ENCODE measurements around the gene FAM151B.
A peak's percentile ranks its signal among the peaks of the same experiment; 100 is the strongest.
"Not testable (repeated sequence)": the region's sequence is repeated elsewhere in the genome, so short reads cannot be mapped to it uniquely, and the experiment has no call there.

Gene FAM151B

GRCh38 chr5:80487829-80488721 is at the start of gene FAM151B:
TSS of gene FAM151B (plus strand) at chr5:80488100. CDS start at chr5:80488124, 24 bp downstream.
- peak; percentile 39 to 53 for DNase-seq (ENCODE audit: low read depth in 2 of 2)

GRCh38 chr5:80438739-80439138 is 49.2 kb upstream of the FAM151B start:
- no peak for DNase-seq (ENCODE audit: low read depth in 2 of 2)

- no peak for DNase-seq (ENCODE audit: low read depth in 2 of 2)
These were observed 48.7 kb upstream of the FAM151B start for GRCh38 chr5:80439213-80439612.

DNA sequence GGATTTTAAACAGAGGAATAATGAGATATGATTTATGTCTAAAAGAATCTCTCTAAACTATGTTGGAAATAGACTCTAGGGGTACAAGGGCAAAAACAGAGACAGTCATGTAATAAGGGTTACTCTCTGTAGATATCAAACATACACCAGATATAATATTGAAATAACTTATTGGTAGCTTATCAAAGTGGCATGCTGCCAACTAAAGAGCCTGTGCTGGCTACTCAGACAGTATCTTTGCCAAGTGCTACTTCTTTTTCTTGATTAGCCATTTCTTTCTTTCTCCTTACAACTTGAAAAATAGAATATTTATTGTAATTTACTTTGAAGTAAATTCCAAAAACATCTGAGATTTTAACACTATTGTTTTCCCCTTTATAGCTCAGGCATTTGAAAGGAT is 45.2 kb upstream of the FAM151B start:
- no peak for DNase-seq (ENCODE audit: low read depth in 2 of 2)

- no peak for DNase-seq (ENCODE audit: low read depth in 2 of 2)
These were observed 34.5 kb upstream of the FAM151B start for GRCh38 chr5:80453366-80453765.

DNA sequence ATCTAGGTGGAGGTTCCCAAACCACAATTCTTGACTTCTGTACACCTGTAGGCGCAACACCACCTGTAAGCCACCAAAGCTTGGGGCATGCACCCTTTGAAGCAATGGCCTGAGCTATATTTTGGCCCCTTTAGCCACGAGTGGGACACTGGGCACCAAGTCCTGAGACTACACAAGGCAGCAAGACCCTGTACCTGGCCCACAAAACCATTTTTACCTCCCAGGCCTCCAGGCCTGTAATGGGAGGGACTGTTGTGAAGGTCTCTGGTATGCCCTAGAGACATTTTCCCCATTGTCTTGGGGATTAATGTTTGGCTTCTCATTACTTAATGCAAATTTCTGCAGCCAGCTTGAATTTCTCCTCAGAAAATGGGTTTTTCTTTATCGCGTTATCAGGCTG is 24.6 kb upstream of the FAM151B start:
- DNase-seq (ENCODE audit: low read depth in 2 of 2), result no peak

DNA sequence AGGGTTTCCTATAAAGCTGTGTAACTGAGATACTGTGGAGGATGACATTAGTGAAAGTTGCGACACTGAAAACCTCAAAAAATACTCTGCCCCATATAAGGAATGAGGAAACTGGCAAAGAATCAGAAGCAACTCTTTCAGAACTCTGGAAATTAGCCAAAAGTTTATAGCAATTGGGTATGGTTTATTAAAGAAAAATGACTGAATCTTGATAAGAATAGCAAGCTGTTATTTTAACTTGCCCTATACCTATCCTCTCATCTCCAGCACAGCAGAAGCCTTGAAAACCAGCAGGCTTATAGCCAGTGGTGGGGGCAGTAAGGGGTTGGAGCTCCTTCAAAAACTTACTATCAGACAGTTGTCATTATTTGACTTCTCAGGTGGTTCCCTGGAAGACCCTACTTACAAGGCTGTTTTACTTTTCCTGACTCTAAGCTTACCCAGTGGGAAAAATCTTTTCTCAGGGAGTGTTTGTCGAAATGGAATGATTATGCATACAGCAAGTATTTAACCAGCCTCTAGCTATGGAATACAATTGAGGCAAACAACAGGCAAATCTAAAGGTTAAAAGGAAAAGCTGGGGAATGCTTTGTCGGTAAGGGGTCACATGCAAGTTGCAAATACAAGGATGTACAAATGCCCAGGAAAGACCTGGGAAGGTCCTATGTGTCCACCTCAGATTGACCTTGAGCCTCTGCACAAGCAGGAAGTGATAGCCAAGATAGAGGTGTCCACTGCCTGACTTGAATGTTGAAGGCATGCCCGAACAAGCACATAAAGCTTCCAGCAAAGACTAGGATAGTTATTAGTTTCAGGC is 21.0 kb upstream of the FAM151B start:
- DNase-seq (ENCODE audit: low read depth in 2 of 2), result no peak

DNA sequence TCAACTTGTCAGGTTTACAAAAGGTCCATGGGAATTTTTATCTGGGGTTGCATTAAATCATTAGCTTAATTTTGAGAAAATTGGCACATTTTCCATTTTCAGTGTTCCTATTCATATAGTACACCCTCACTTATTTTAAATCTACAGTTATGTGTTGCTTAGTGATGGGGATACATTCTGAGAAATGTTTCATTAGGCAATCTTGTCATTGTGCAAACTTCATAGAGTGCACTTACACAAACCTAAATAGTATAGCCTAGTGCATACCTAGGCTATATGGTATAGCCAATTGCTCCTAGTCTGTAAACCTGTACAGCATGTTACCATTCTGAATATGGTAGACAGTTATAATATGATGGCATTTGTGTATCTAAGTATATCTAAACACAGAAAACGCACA is 19.8 kb upstream of the FAM151B start:
- no peak for DNase-seq (ENCODE audit: low read depth in 2 of 2)

GRCh38 chr5:80470631-80471030 is 17.3 kb upstream of the FAM151B start:
- DNase-seq (ENCODE audit: low read depth in 2 of 2), result not testable (repeated sequence)

GRCh38 chr5:80474929-80475328 is 13.0 kb upstream of the FAM151B start:
- DNase-seq (ENCODE audit: low read depth in 2 of 2), result no peak

GRCh38 chr5:80479713-80480112 is 8.2 kb upstream of the FAM151B start:
- no peak for DNase-seq (ENCODE audit: low read depth in 2 of 2)

- no peak for DNase-seq (ENCODE audit: low read depth in 2 of 2)
These were observed 7.5 kb upstream of the FAM151B start for GRCh38 chr5:80480354-80480753.

DNA sequence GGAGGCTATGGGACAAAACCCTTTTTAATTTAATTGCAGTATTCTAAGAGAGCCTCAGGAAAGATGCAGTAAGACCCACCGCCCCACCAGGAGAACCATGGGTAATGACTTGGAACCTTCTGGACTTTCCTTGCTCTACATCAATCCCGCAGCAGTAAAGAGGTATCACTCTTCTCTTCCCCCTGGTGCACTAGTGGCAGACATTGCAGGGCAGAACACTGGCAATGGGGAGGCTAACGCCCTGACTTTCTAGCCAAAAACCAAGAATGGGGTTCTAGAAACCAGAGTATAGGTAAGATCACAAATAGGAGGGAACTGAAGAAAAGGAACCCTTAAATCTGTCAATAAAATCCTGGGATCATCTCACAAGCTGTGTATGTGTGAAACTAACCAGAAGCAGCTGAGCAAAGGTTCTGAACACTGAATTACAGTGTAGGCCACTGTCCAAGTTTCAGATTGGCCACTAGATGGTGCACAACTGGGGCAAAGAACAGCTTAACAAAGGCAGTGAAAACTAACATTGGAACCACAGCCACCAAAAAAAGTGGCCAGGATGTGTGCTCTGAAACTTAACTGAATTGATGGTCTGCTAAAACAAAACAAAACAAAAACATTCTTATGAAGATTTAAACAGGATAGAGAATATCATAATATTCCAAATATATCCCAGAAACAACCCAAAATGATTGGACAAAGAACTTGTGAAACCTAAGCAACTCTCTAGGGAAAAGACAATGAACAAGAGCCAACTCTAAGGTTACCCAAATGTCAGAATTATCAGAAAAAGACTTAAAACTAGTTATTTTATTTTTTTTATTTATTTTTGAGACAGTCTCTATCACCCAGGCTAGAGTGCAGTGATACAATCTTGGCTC is 6.6 kb upstream of the FAM151B start:
- DNase-seq (ENCODE audit: low read depth in 2 of 2), result no peak

GRCh38 chr5:80482578-80482977 is 5.3 kb upstream of the FAM151B start:
- no peak for DNase-seq (ENCODE audit: low read depth in 2 of 2)

DNA sequence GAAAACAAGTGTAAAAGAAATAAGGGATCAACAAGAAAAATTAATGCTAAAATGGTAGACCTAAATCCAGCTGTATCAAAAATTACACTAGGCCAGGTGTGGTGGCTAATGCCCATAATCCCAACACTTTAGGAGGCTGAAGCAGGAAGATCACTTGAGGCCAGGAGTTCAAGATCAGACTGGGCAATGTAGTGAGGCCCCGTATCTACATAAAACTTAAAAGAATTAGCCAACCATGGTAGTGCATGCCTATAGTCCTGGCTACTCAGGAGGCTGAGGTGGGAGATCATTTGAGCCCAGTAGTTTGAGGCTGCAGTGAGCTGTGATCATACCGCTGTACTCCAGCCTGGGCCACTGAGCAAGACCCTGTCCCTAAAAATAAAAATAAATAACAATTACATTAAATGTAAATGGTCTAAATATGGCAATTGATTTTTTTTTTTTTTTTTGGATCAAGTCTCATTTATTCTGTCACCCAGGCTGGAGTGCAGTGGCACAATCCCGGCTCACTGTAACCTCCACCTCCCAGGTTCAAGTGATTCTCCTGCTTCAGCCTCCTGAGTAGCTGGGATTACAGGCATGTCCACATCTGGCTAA is 4.2 kb upstream of the FAM151B start:
- DNase-seq (ENCODE audit: low read depth in 2 of 2), result no peak

DNA sequence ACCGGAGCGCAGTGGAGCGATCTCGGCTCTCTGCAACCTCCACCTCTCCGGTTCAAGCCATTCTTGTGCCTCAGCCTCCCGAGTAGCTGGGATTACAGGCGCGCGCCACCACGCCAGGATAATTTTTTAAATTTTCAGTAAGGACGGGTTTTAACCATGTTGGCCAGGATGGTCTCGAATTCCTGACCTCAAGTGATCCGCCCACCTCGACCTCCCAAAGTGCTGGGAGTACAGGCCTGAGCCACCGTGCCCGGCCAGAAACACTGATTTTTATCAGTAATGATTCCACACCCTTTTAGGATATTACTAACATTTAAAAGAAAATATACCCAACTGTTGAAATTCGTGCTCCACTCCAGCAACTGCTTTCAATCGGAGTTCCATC is 464 bp upstream of the FAM151B start:
- DNase-seq (ENCODE audit: low read depth in 2 of 2), result no peak

- DNase-seq (ENCODE audit: low read depth in 2 of 2), result no peak
These were observed 3.4 kb downstream of the FAM151B start for GRCh38 chr5:80491296-80491695.

- no peak for DNase-seq (ENCODE audit: low read depth in 2 of 2)
These were observed 4.8 kb downstream of the FAM151B start for GRCh38 chr5:80492741-80493140.

DNA sequence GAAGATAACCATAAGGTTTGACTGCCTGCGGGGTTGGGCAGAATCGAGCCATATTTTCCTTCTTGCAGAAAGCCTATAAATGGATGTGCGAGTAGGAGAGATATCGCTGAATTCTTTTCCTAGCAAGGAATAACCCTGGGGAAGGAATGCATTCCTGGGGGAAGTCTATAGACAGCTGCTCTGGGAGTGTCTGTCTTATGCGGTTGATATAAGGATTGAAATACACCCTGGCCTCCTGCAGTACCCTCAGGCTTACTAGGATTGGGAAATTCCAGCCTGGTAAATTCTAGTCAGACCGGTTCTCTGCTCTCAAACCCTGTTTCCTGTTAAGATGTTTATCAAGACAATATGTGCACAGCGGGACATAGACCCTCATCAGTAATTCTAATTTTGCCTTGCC is 5.5 kb downstream of the FAM151B start:
- DNase-seq (ENCODE audit: low read depth in 2 of 2), result not testable (repeated sequence)

- DNase-seq (ENCODE audit: low read depth in 2 of 2), result no peak
These were observed 8.0 kb downstream of the FAM151B start for GRCh38 chr5:80495891-80496290.

DNA sequence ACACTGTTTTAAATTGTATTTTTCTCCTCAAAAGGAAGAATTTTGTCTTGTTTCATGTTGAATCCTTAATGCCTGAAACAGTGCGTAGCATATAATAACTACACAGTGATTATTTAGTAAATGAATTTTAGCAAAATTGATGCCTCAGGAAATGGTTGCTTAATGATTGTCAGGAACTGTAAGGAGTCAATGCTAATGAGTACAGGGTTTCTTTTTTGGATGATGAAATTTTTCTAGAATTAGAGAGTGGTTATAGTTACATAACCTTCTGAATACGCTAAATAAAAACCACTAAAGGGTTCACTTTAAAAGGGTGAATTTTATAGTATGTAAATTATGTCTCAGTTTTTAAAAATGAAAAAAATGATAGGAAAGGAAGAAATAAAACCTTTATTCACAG is 14.9 kb downstream of the FAM151B start:
- no peak for DNase-seq (ENCODE audit: low read depth in 2 of 2)

DNA sequence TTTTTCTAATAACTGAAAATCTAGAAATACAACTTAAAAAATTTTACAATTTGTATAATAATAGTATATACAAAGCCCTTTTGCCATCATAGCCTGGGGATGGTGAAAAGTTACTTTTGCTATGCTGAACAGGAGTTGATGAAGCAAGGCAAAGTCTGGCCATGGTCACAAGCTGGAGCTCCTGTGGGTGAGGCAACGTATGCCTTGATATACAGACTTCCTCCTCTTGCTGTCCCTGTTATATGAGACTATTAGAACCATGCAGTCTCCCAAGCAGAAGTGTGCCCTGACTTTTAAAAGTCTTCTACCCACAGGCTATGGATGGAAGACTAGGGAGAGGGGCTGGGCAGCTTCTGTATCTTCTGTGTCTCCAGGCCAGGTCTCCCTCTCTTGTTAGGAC is 15.7 kb downstream of the FAM151B start:
- DNase-seq (ENCODE audit: low read depth in 2 of 2), result no peak

Data from stimulated activated CD4-positive, alpha-beta T cell treated with anti-CD3 and anti-CD28 coated beads, Interleukin-1b, Interleukin-23, amount 100 ng/mL, for 1 hour (primary cell).